ENCODE data around the gene MAP1LC3A. TPM values are rescaled to one million over a fixed set of nuclear protein-coding genes. Genes with fewer than 3 reads are reported as not detected.

MAP1LC3A gene
- total RNA-seq, 4 donors from 2014 or later: 62.4 to 139 (median 106) TPM

GRCh38 chr20:34582911-34583310 is 24.4 kb downstream of the MAP1LC3A start:
- Histone ChIP-seq H3K27ac (peak overlapping the region; percentile 3 to 92 (median 78)), H3K9me3 (no peaks in the 10 kb centered on the region), H3K27me3 (no peaks in the 10 kb centered on the region), H3K4me1 (peaks cover 0 to 57% (median 39%) of the 10 kb centered on the region in 4 donors), H3K36me3 (peaks cover 2 to 41% (median 4%) of the 10 kb centered on the region in 3 donors), H3K4me3 (no peak overlapping the region)
- 72 to 79% methylated on average over 4 of the region's 4 CpGs for WGBS, 2 donors
- no peak for TF ChIP-seq CTCF (IDR thresholded peaks at IDR 0.05)
- no peak for TF ChIP-seq POLR2A (IDR thresholded peaks at IDR 0.05)
- no peak for TF ChIP-seq EP300 (IDR thresholded peaks at IDR 0.05)
- DNase-seq (ENCODE audit: low spot score in 2 of 2): no peak

- H3K9me3 ChIP-seq: no peaks in the 10 kb centered on the region
- TF ChIP-seq CTCF (IDR thresholded peaks at IDR 0.05): no peak
- TF ChIP-seq EP300 (IDR thresholded peaks at IDR 0.05): no peak
- TF ChIP-seq POLR2A (IDR thresholded peaks at IDR 0.05): no peak
- no peak overlapping the region for H3K4me3 ChIP-seq
- whole genome bisulfite sequencing, 2 donors: 75 to 85% methylated on average over 6 of the region's 6 CpGs
- H3K4me1 ChIP-seq: peaks cover 0 to 53% (median 37%) of the 10 kb centered on the region in 4 donors
- peaks cover 2 to 48% (median 4%) of the 10 kb centered on the region in 3 donors for H3K36me3 ChIP-seq
- no peak for DNase-seq (ENCODE audit: low spot score in 2 of 2)
- H3K27me3 ChIP-seq: no peaks in the 10 kb centered on the region
- peak overlapping the region in 3 of 4 donors; percentile 3 to 92 (median 88) for H3K27ac ChIP-seq
Measured at GRCh38 chr20:34583544-34583943, 25.0 kb downstream of the MAP1LC3A start.

- Histone ChIP-seq H3K4me1 (peaks cover 0 to 39% (median 22%) of the 10 kb centered on the region in 4 donors), H3K9me3 (no peaks in the 10 kb centered on the region), H3K4me3 (no peak overlapping the region), H3K36me3 (peaks cover 2 to 48% (median 4%) of the 10 kb centered on the region in 3 donors), H3K27ac (no peak overlapping the region), H3K27me3 (no peaks in the 10 kb centered on the region)
- no peak for TF ChIP-seq POLR2A (IDR thresholded peaks at IDR 0.05)
- TF ChIP-seq CTCF (IDR thresholded peaks at IDR 0.05): no peak
- no peak for TF ChIP-seq EP300 (IDR thresholded peaks at IDR 0.05)
- no peak for DNase-seq (ENCODE audit: low spot score in 2 of 2)
- WGBS, 2 donors: 97 to 99% methylated on average over 5 of the region's 5 CpGs
Measured at GRCh38 chr20:34585019-34585418, 26.5 kb downstream of the MAP1LC3A start.

GRCh38 chr20:34586488-34587163 is 28.1 kb downstream of the MAP1LC3A start:
- Histone ChIP-seq H3K4me3 (no peak overlapping the region), H3K27me3 (no peaks in the 10 kb centered on the region), H3K27ac (no peak overlapping the region), H3K36me3 (peaks cover 2 to 48% (median 4%) of the 10 kb centered on the region in 3 donors), H3K9me3 (no peaks in the 10 kb centered on the region), H3K4me1 (peaks cover 0 to 22% (median 10%) of the 10 kb centered on the region in 4 donors)
- DNase-seq (ENCODE audit: low spot score in 2 of 2): no peak
- TF ChIP-seq EP300 (IDR thresholded peaks at IDR 0.05): no peak
- TF ChIP-seq POLR2A (IDR thresholded peaks at IDR 0.05): no peak
- TF ChIP-seq CTCF (IDR thresholded peaks at IDR 0.05): no peak
- 93 to 95% methylated on average over 9 of the region's 9 CpGs for WGBS, 2 donors

GRCh38 chr20:34595377-34596184 is 37.1 kb downstream of the MAP1LC3A start:
- Histone ChIP-seq H3K4me3 (no peak overlapping the region), H3K27ac (no peak overlapping the region), H3K36me3 (no peaks in the 10 kb centered on the region), H3K27me3 (no peaks in the 10 kb centered on the region), H3K4me1 (no peaks in the 10 kb centered on the region), H3K9me3 (no peaks in the 10 kb centered on the region)
- 81 to 87% methylated on average over 9 of the region's 9 CpGs for WGBS, 2 donors
- no peak for DNase-seq (ENCODE audit: low spot score in 2 of 2)
- TF ChIP-seq EP300 (IDR thresholded peaks at IDR 0.05) (no peak), POLR2A (IDR thresholded peaks at IDR 0.05) (no peak), CTCF (IDR thresholded peaks at IDR 0.05) (no peak)
